Spleen (tissue), 11 donors: ENCODE results near the gene ZNF552. TPM values are rescaled to one million over a fixed set of nuclear protein-coding genes. Genes with fewer than 3 reads are reported as not detected.
"Not testable (repeated sequence)": the region's sequence is repeated elsewhere in the genome, so short reads cannot be mapped to it uniquely, and the experiment has no call there.

Experiments used
- DNase-seq: peaks from one replicate; pipeline ENCODE4 v3.0.0-alpha.2; 2020
- H3K27ac ChIP-seq, 8 donors: fragments of 200-600 bp; sonication (generic) in 7 of 8; 1 replicate in 4 of 8; 2 replicates in 4 of 8; pipeline versions ENCODE4 v1.5.0 to v1.8.0; 2016 to 2021; ENCODE audit warnings: inconsistent platforms in 4 of 8, mild to moderate bottlenecking in 4 of 8, moderate library complexity in 1 of 8
- H3K27me3 ChIP-seq, 7 donors: fragments of 200-600 bp; sonication (generic) in 6 of 7; replicated peaks in 1 of 7; 1 replicate in 4 of 7; 2 replicates in 3 of 7; pipeline versions ENCODE4 v1.5.0 to v1.8.0; 2016 to 2021; ENCODE audit warnings: inconsistent platforms in 3 of 7, mild to moderate bottlenecking in 1 of 7
- H3K36me3 ChIP-seq, 6 donors: fragments of 200-600 bp; sonication (generic) in 5 of 6; 1 replicate in 4 of 6; 2 replicates in 2 of 6; pipeline versions ENCODE4 v1.5.0 to v1.8.0; 2016 to 2021; ENCODE audit warnings: inconsistent platforms in 2 of 6
- H3K4me1 ChIP-seq, 6 donors: fragments of 200-600 bp; sonication (generic) in 5 of 6; 1 replicate in 3 of 6; 2 replicates in 3 of 6; pipeline versions ENCODE4 v1.5.0 to v1.8.0; 2016 to 2021; ENCODE audit warnings: inconsistent platforms in 3 of 6
- H3K4me3 ChIP-seq, 8 donors: fragments of 200-600 bp; sonication (generic) in 7 of 8; 1 replicate in 4 of 8; 2 replicates in 4 of 8; pipeline versions ENCODE4 v1.5.0 to v1.8.0; 2016 to 2021; ENCODE audit warnings: inconsistent platforms in 4 of 8, mild to moderate bottlenecking in 4 of 8, moderate library complexity in 2 of 8
- H3K9me3 ChIP-seq, 8 donors: fragments of 200-600 bp; sonication (generic) in 7 of 8; 1 replicate in 4 of 8; 2 replicates in 4 of 8; pipeline versions ENCODE4 v1.5.0 to v1.8.0; 2016 to 2021; ENCODE audit warnings: inconsistent platforms in 4 of 8
- CTCF ChIP-seq, 11 experiments: fragments of 200-600 bp in 7 of 11; fragments of 450-650 bp in 4 of 11; sonication (generic) in 4 of 11; IDR thresholded peaks in 8 of 11; conservative IDR thresholded peaks in 3 of 11; 1 replicate in 7 of 11; 2 replicates in 4 of 11; pipeline versions ENCODE4 v1.4.0 to v1.8.0; 2016 to 2021; ENCODE audit warnings: antibody characterized with exemption in 11 of 11, inconsistent platforms in 4 of 11, mild to moderate bottlenecking in 1 of 11
- POLR2A ChIP-seq, 3 donors: fragments of 450-650 bp; IDR thresholded peaks; one replicate each; pipeline ENCODE4 v1.5.1; 2017; ENCODE audit warnings: antibody characterized with exemption in 3 of 3, mild to moderate bottlenecking in 1 of 3
- POLR2AphosphoS5 ChIP-seq, 3 donors: sonication (generic); formaldehyde crosslinking; IDR thresholded peaks; one replicate each; pipeline ENCODE4 v1.5.1; 2017; ENCODE audit warnings: antibody characterized with exemption in 3 of 3
- WGBS, 5 donors: extraction: QIAGEN DNeasy Blood & Tissue Kit in 3 of 5; methylation state at CpG; one replicate each; pipeline versions ENCODE4 v1.1.5 to v1.1.7; 2013 to 2018; 5-methylcytosine and 5-hydroxymethylcytosine counted together
- intact Hi-C: fragments of 100-400 bp; cut with DNase I; formaldehyde crosslinking; loops from one replicate; pipeline ENCODE4 v1.15.0; 2023; ENCODE audit warnings: low total_unique reads
- polyA plus RNA-seq, 3 donors: library from polyadenylated mRNA; stranded (reverse); fragments of 200-250 nt; gene quantifications; one replicate each; pipeline ENCODE4 v1.2.1, GENCODE V29; 2013
- total RNA-seq, 7 donors: library from RNA; depleted of rRNA in 3 of 7; stranded (reverse); fragments of >200 nt in 3 of 7; fragmentation: NEBNext Ultra II Directional in 4 of 7; extraction: Animal tissue kit (Norgen Biotek cat#: 25700) in 4 of 7; gene quantifications; one replicate each; pipeline versions ENCODE4 v1.1.0 to v1.2.1, GENCODE V29; 2016 to 2021
- donor health status: healthy with polysubstance abuse.
- donor health status: DM: no; HTN: no; CAD: no; lungs with moderate emphysema.
- donor health status: DM: no; HTN: no; CAD: no.
- donor health status: Bipolar disorder and iron deficiency.
- donor health status: healthy.
- donor health status: DM: no; HTN: no; CAD: no.
- donor health status: DM: yes; HTN: yes; CAD: no.

The ZNF552 gene
- total and polyA plus RNA-seq, 10 donors: 2.9 to 20.8 (median 9.4) TPM

- DNase-seq: no peak
- Histone ChIP-seq H3K9me3 (no peaks in the 10 kb centered on the region), H3K4me1 (peaks cover 16 to 79% (median 49%) of the 10 kb centered on the region in 6 donors), H3K36me3 (peaks cover 0 to 39% (median 9%) of the 10 kb centered on the region in 6 donors), H3K27ac (peak overlapping the region; percentile 28 to 89 (median 77)), H3K4me3 (peak overlapping the region; percentile 21 to 60 (median 42)), H3K27me3 (no peaks in the 10 kb centered on the region)
- intact Hi-C loops: no loop called here
- TF ChIP-seq POLR2A (IDR thresholded peaks at IDR 0.05): no peak
- peak in 1 of 3 donors; percentile 33 for TF ChIP-seq POLR2AphosphoS5 (IDR thresholded peaks at IDR 0.05)
- 8 to 29% (median 17%) methylated on average over 6 of the region's 6 CpGs for WGBS, 5 donors
Measured at GRCh38 chr19:57803265-57803593, 11.5 kb downstream of the ZNF552 start.

GRCh38 chr19:57802269-57802668, 12.4 kb downstream of the ZNF552 start:
- Histone ChIP-seq H3K36me3 (peaks cover 0 to 35% (median 4%) of the 10 kb centered on the region in 6 donors), H3K4me1 (peaks cover 16 to 82% (median 49%) of the 10 kb centered on the region in 6 donors), H3K4me3 (no peak overlapping the region), H3K9me3 (no peaks in the 10 kb centered on the region), H3K27me3 (no peaks in the 10 kb centered on the region), H3K27ac (peak overlapping the region in 6 of 8 donors; percentile 2 to 89 (median 34))
- DNase-seq: no peak
- 46 to 77% (median 60%) methylated on average over 4 of the region's 4 CpGs for WGBS, 5 donors
- intact Hi-C loops: no loop called here
- peak in 1 of 11 experiments; percentile 7 for TF ChIP-seq CTCF (IDR thresholded peaks at IDR 0.05 in 8 of 11, conservative IDR thresholded peaks at IDR 0.05 in 3 of 11)
- TF ChIP-seq POLR2A (IDR thresholded peaks at IDR 0.05): no peak
- peak in 1 of 3 donors; percentile 20 for TF ChIP-seq POLR2AphosphoS5 (IDR thresholded peaks at IDR 0.05)

- H3K9me3 ChIP-seq: no peaks in the 10 kb centered on the region
- H3K27me3 ChIP-seq: no peaks in the 10 kb centered on the region
- 81 to 94% (median 93%) methylated on average over 5 of the region's 5 CpGs for WGBS, 5 donors
- H3K4me3 ChIP-seq: no peak overlapping the region
- peak overlapping the region in 4 of 8 donors; percentile 88 to 89 (median 89) for H3K27ac ChIP-seq
- intact Hi-C loops: no loop called here
- TF ChIP-seq POLR2AphosphoS5 (IDR thresholded peaks at IDR 0.05) (no peak), CTCF (IDR thresholded peaks at IDR 0.05 in 8 of 11, conservative IDR thresholded peaks at IDR 0.05 in 3 of 11) (no peak), POLR2A (IDR thresholded peaks at IDR 0.05) (no peak)
- no peak for DNase-seq
- peaks cover 16 to 78% (median 49%) of the 10 kb centered on the region in 6 donors for H3K4me1 ChIP-seq
- peaks cover 0 to 34% (median 6%) of the 10 kb centered on the region in 6 donors for H3K36me3 ChIP-seq
Measured at GRCh38 chr19:57800696-57801095, 14.0 kb downstream of the ZNF552 start.

- WGBS, 5 donors: 88 to 100% (median 95%) methylated on average over 1 of the region's 1 CpG
Measured at GRCh38 chr19:57796580-57796979, 18.1 kb downstream of the ZNF552 start.

GRCh38 chr19:57789288-57789687, 25.4 kb downstream of the ZNF552 start:
- Histone ChIP-seq H3K27ac (no peak overlapping the region), H3K27me3 (no peaks in the 10 kb centered on the region), H3K36me3 (peaks cover 0 to 89% (median 53%) of the 10 kb centered on the region in 6 donors), H3K4me3 (no peak overlapping the region), H3K4me1 (no peaks in the 10 kb centered on the region), H3K9me3 (peaks cover 0 to 78% (median 68%) of the 10 kb centered on the region in 8 donors)
- no peak for DNase-seq
- WGBS, 5 donors: 95 to 100% (median 98%) methylated on average over 4 of the region's 4 CpGs
- TF ChIP-seq POLR2AphosphoS5 (IDR thresholded peaks at IDR 0.05): no peak
- TF ChIP-seq POLR2A (IDR thresholded peaks at IDR 0.05): no peak
- no peak for TF ChIP-seq CTCF (IDR thresholded peaks at IDR 0.05 in 8 of 11, conservative IDR thresholded peaks at IDR 0.05 in 3 of 11)
- intact Hi-C loops: no loop called here

More at GRCh38 chr19:57796580-57796979, 18.1 kb downstream of the ZNF552 start:
- H3K4me1 ChIP-seq: peaks cover 0 to 38% (median 19%) of the 10 kb centered on the region in 6 donors
- intact Hi-C loops, DNase-seq, H3K27me3 ChIP-seq, H3K4me3 ChIP-seq, H3K27ac ChIP-seq: not testable (repeated sequence)
- peaks cover 0 to 72% (median 30%) of the 10 kb centered on the region in 6 donors for H3K36me3 ChIP-seq
- H3K9me3 ChIP-seq: peaks cover 0 to 12% (median 3%) of the 10 kb centered on the region in 8 donors
